WTC11 (cell line): Measurements from ENCODE around the gene GMPR2. TPM values are rescaled to one million over a fixed set of nuclear protein-coding genes. Genes with fewer than 3 reads are reported as not detected.

ENCODE experiments used
- ATAC-seq: fragments of 200-7000 bp; cut with Tn5 transposase; 2 replicates; pipeline ENCODE4 v1.10.0; 2021; ENCODE audit warnings: mild to moderate bottlenecking, moderate library complexity
- CTCF ChIA-PET: fragments of 300-600 bp; sonication (Branson Sonifier 250); formaldehyde crosslinking; loops from one replicate; lab custom pipeline; 2021; ENCODE audit warnings: antibody characterized with exemption; lab: Charles Lee
- POLR2A ChIA-PET: fragments of 350-600 bp; sonication (Branson Sonifier 250); formaldehyde crosslinking; loops from one replicate; lab custom pipeline; 2021; ENCODE audit warnings: antibody characterized with exemption; lab: Charles Lee
- DNase-seq: peaks from one replicate; pipeline ENCODE4 v3.0.0; 2021; ENCODE audit warnings: low spot score
- H3K27ac Mint-ChIP-seq: 2 replicates; pipeline ENCODE4 v1.8.0; 2021; ENCODE audit warnings: mixed read lengths
- H3K27me3 Mint-ChIP-seq: 2 replicates; pipeline ENCODE4 v1.8.0; 2021; ENCODE audit warnings: low read depth, mild to moderate bottlenecking, moderate library complexity, mixed read lengths
- H3K36me3 Mint-ChIP-seq: 2 replicates; pipeline ENCODE4 v1.8.0; 2021; ENCODE audit warnings: mixed read lengths
- H3K4me1 Mint-ChIP-seq: 2 replicates; pipeline ENCODE4 v1.8.0; 2022; ENCODE audit warnings: mixed read lengths
- H3K4me3 Mint-ChIP-seq: 2 replicates; pipeline ENCODE4 v1.8.0; 2021; ENCODE audit warnings: mild to moderate bottlenecking, moderate library complexity, mixed read lengths
- H3K9me3 Mint-ChIP-seq: 2 replicates; pipeline ENCODE4 v1.8.0; 2021; ENCODE audit warnings: mixed read lengths
- AR ChIP-seq: fragments of 250-450 bp; sonication (Bioruptor Pico); IDR thresholded peaks from 2 replicates; pipeline ENCODE4 v1.9.0; 2021; ENCODE audit warnings: mild to moderate bottlenecking
- CBFB ChIP-seq: sonication (generic); formaldehyde crosslinking; IDR thresholded peaks from 2 replicates; pipeline ENCODE4 v1.8.1; 2022; ENCODE audit warnings: mild to moderate bottlenecking, low read depth, missing genetic modification reagents
- CREM ChIP-seq: sonication (generic); formaldehyde crosslinking; IDR thresholded peaks from 2 replicates; pipeline ENCODE4 v1.8.1; 2022; ENCODE audit warnings: mild to moderate bottlenecking, missing genetic modification reagents, moderate library complexity
- EMX1 ChIP-seq: fragments of 250-450 bp; sonication (Bioruptor Pico); IDR thresholded peaks from 2 replicates; pipeline ENCODE4 v1.8.0; 2021; ENCODE audit warnings: mild to moderate bottlenecking
- ETV6 ChIP-seq: sonication (generic); formaldehyde crosslinking; IDR thresholded peaks from 2 replicates; pipeline ENCODE4 v1.8.1; 2022; ENCODE audit warnings: mild to moderate bottlenecking, missing genetic modification reagents
- GABPB1 ChIP-seq: sonication (generic); formaldehyde crosslinking; IDR thresholded peaks from 2 replicates; pipeline ENCODE4 v1.8.1; 2023; ENCODE audit warnings: mild to moderate bottlenecking, missing genetic modification reagents
- IRF2 ChIP-seq: sonication (generic); formaldehyde crosslinking; IDR thresholded peaks from 2 replicates; pipeline ENCODE4 v1.8.0; 2022; ENCODE audit warnings: low read depth, missing genetic modification reagents, borderline replicate concordance
- KAT7 ChIP-seq: sonication (generic); formaldehyde crosslinking; IDR thresholded peaks from 2 replicates; pipeline ENCODE4 v1.8.1; 2023; ENCODE audit warnings: missing genetic modification reagents, mild to moderate bottlenecking, borderline replicate concordance
- MYBL2 ChIP-seq: sonication (generic); formaldehyde crosslinking; IDR thresholded peaks from 2 replicates; pipeline ENCODE4 v1.8.1; 2023; ENCODE audit warnings: mild to moderate bottlenecking, moderate library complexity, missing genetic modification reagents
- NFATC4 ChIP-seq: fragments of 250-450 bp; sonication (Bioruptor Pico); IDR thresholded peaks from 2 replicates; pipeline ENCODE4 v1.9.0; 2021; ENCODE audit warnings: mild to moderate bottlenecking
- NR1H2 ChIP-seq: sonication (generic); formaldehyde crosslinking; IDR thresholded peaks from 2 replicates; pipeline ENCODE4 v1.9.0; 2021; ENCODE audit warnings: mild to moderate bottlenecking, moderate library complexity, missing genetic modification reagents
- OVOL2 ChIP-seq: fragments of 250-450 bp; sonication (Bioruptor Pico); IDR thresholded peaks from 2 replicates; pipeline ENCODE4 v1.9.0; 2021; ENCODE audit warnings: mild to moderate bottlenecking, borderline replicate concordance
- PRRX2 ChIP-seq: fragments of 250-450 bp; sonication (Bioruptor Pico); IDR thresholded peaks from 2 replicates; pipeline ENCODE4 v1.8.0; 2021; ENCODE audit warnings: mild to moderate bottlenecking
- TEAD1 ChIP-seq: sonication (generic); formaldehyde crosslinking; IDR thresholded peaks from 2 replicates; pipeline ENCODE4 v1.8.0; 2022; ENCODE audit warnings: mild to moderate bottlenecking, missing genetic modification reagents
- TP53 ChIP-seq: sonication (generic); formaldehyde crosslinking; IDR thresholded peaks from 2 replicates; pipeline ENCODE4 v1.8.1; 2023; ENCODE audit warnings: mild to moderate bottlenecking, missing genetic modification reagents
- ZNF121 ChIP-seq: sonication (generic); formaldehyde crosslinking; IDR thresholded peaks from 2 replicates; pipeline ENCODE4 v1.8.0; 2023; ENCODE audit warnings: missing genetic modification reagents
- ZNF138 ChIP-seq: sonication (generic); formaldehyde crosslinking; conservative IDR thresholded peaks from 2 replicates; pipeline ENCODE4 v1.8.1; 2022; ENCODE audit warnings: mild to moderate bottlenecking, moderate library complexity, missing genetic modification reagents
- ZNF416 ChIP-seq: fragments of 250-450 bp; sonication (Bioruptor Pico); IDR thresholded peaks from 2 replicates; pipeline ENCODE4 v1.9.0; 2021; ENCODE audit warnings: mild to moderate bottlenecking, inconsistent platforms
- total RNA-seq: library from RNA; stranded (reverse); gene quantifications from 3 replicates; pipeline ENCODE4 v1.2.3, GENCODE V29; 2021
- TF ChIP-seq, protein P1 (sequence below): fragments of 250-450 bp; sonication (Bioruptor Pico); IDR thresholded peaks from 2 replicates; pipeline ENCODE4 v2.1.2; 2022; ENCODE audit warnings: mild to moderate bottlenecking, moderate library complexity
- TF ChIP-seq, protein P2 (sequence below): sonication (generic); formaldehyde crosslinking; IDR thresholded peaks from 2 replicates; pipeline ENCODE4 v1.8.1; 2023; ENCODE audit warnings: mild to moderate bottlenecking, missing genetic modification reagents, borderline replicate concordance

The GMPR2 gene
- total RNA-seq, 1 experiment from 2014 or later: 82.3 TPM

DNA sequence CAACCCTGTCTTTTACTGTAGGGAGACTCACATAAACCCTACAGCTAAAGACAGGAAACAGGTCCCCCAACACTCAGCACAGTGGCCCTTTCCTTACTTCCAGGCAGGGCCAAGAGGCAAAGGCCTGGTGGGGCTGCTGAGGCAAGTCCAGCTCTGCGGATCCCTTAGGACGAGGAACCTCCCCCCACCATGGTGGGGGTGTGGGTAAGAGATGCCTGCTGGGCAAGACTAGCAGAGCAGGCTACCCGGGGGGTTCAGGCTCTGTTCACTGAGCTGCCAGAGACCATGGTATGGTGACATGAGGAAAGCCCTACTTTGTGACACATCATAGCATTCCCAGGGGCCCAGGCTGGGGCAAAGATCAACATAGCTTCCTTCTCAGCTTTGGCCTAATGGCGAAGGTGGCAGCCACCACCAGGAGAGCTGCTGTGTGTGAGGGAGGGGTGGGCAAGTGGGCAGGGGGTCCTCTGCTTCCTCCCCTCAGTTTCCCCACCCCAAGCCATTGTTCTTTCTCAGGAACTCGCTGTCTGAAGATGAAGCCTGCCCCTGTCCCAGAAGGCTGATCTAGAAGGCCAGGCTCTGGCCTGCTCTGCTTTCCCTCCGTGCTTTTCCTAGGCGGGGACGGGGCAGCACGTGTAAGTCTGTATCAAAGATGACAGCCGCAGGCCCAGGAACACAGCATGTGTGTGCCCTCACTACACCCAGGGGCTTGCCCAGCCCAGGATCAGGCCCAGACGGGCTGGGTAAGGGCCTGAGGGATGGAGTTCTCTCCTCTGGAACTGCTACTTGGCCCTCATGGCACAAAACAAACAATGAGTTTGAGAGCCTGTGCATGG, 19.8 kb downstream of the GMPR2 start:
- no peak overlapping the region for H3K27ac Mint-ChIP-seq
- peaks cover 7% of the 10 kb centered on the region for H3K27me3 Mint-ChIP-seq
- H3K4me1 Mint-ChIP-seq: no peaks in the 10 kb centered on the region
- POLR2A ChIA-PET: interaction anchor here (1.0 to 1.1 kb wide), 2 partner anchors 10 to 18 kb away, joined by 3 to 4 read pairs; partner anchors contain the start of gene TINF2
- ATAC-seq (no peak), DNase-seq (no peak)
- H3K9me3 Mint-ChIP-seq: no peaks in the 10 kb centered on the region
- no peak overlapping the region for H3K4me3 Mint-ChIP-seq
- CTCF ChIA-PET: interaction anchor here (1.2 to 3.8 kb wide), 6 partner anchors 10 to 184 kb away, joined by 3 to 26 read pairs (median 6); partner anchors contain the start of genes CIDEB and TINF2
- TF ChIP-seq PRRX2 (no peak), GABPB1 (no peak), KAT7 (CRISPR knock-in tag) (no peak), CREM (CRISPR knock-in tag) (no peak), ZNF416 (CRISPR knock-in tag) (no peak), EMX1 (CRISPR knock-in tag) (no peak), NFATC4 (CRISPR knock-in tag) (no peak), ETV6 (CRISPR knock-in tag) (no peak)
- TF ChIP-seq, all 79 proteins: peak for 0
- H3K36me3 Mint-ChIP-seq: no peaks in the 10 kb centered on the region

DNA sequence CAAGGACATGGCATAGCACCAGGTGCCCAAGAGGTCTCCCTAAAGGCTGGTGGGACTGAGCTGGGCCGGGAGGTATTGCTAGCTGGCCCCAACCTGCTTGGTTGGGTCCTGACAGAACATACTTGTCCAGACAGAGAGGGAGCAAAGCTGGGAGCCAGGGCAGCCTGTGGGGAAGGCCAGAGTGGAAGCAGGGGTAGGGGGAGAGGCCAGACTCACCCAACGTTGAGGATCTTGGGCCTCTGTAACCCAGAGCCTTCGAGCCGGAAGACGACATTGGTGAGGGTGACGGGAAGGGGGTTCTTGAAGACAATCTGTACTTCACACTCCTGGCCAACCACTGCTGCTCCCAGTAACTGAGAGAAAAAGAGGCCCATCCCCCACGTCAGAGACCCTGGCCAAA, 21.2 kb downstream of the GMPR2 start:
- no peak overlapping the region for H3K27ac Mint-ChIP-seq
- no peak for DNase-seq
- POLR2A ChIA-PET: interaction anchor here (0.7 kb wide), 1 partner anchor 12 kb away, joined by 3 read pairs; the partner anchor contains the start of gene TINF2
- H3K4me3 Mint-ChIP-seq: no peak overlapping the region
- no peak for ATAC-seq
- H3K9me3 Mint-ChIP-seq: no peaks in the 10 kb centered on the region
- TF ChIP-seq, protein P1, sequence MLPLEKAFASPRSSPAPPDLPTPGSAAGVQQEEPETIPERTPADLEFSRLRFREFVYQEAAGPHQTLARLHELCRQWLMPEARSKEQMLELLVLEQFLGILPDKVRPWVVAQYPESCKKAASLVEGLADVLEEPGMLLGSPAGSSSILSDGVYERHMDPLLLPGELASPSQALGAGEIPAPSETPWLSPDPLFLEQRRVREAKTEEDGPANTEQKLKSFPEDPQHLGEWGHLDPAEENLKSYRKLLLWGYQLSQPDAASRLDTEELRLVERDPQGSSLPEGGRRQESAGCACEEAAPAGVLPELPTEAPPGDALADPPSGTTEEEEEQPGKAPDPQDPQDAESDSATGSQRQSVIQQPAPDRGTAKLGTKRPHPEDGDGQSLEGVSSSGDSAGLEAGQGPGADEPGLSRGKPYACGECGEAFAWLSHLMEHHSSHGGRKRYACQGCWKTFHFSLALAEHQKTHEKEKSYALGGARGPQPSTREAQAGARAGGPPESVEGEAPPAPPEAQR (CRISPR knock-in tag): no peak
- TF ChIP-seq PRRX2 (no peak), TP53 (CRISPR knock-in tag) (no peak), MYBL2 (CRISPR knock-in tag) (no peak), TEAD1 (CRISPR knock-in tag) (no peak), KAT7 (CRISPR knock-in tag) (no peak), OVOL2 (CRISPR knock-in tag) (no peak)
- TF ChIP-seq, protein P2, sequence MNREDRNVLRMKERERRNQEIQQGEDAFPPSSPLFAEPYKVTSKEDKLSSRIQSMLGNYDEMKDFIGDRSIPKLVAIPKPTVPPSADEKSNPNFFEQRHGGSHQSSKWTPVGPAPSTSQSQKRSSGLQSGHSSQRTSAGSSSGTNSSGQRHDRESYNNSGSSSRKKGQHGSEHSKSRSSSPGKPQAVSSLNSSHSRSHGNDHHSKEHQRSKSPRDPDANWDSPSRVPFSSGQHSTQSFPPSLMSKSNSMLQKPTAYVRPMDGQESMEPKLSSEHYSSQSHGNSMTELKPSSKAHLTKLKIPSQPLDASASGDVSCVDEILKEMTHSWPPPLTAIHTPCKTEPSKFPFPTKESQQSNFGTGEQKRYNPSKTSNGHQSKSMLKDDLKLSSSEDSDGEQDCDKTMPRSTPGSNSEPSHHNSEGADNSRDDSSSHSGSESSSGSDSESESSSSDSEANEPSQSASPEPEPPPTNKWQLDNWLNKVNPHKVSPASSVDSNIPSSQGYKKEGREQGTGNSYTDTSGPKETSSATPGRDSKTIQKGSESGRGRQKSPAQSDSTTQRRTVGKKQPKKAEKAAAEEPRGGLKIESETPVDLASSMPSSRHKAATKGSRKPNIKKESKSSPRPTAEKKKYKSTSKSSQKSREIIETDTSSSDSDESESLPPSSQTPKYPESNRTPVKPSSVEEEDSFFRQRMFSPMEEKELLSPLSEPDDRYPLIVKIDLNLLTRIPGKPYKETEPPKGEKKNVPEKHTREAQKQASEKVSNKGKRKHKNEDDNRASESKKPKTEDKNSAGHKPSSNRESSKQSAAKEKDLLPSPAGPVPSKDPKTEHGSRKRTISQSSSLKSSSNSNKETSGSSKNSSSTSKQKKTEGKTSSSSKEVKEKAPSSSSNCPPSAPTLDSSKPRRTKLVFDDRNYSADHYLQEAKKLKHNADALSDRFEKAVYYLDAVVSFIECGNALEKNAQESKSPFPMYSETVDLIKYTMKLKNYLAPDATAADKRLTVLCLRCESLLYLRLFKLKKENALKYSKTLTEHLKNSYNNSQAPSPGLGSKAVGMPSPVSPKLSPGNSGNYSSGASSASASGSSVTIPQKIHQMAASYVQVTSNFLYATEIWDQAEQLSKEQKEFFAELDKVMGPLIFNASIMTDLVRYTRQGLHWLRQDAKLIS (CRISPR knock-in tag): no peak
- TF ChIP-seq, all 79 proteins: peak for 0
- CTCF ChIA-PET: interaction anchor here (0.7 kb wide), 1 partner anchor 54 kb away, joined by 4 read pairs; the partner anchor contains the start of gene CIDEB
- H3K27me3 Mint-ChIP-seq: no peaks in the 10 kb centered on the region; the same call in none of the 2 replicates
- H3K4me1 Mint-ChIP-seq: no peaks in the 10 kb centered on the region
- no peaks in the 10 kb centered on the region for H3K36me3 Mint-ChIP-seq

- no peaks in the 10 kb centered on the region for H3K9me3 Mint-ChIP-seq
- no peaks in the 10 kb centered on the region for H3K4me1 Mint-ChIP-seq
- ChIA-PET CTCF (interaction anchor here (0.7 kb wide), 1 partner anchor 12 kb away, joined by 3 read pairs; no protein-coding TSS in a partner anchor), POLR2A (no interaction called here)
- no peaks in the 10 kb centered on the region for H3K36me3 Mint-ChIP-seq
- H3K4me3 Mint-ChIP-seq: no peak overlapping the region
- H3K27me3 Mint-ChIP-seq: no peaks in the 10 kb centered on the region; the same call in 1 of the 2 replicates
- ATAC-seq: no peak
- DNase-seq: no peak
- no peak for TF ChIP-seq IRF2
- no peak for TF ChIP-seq AR
- no peak for TF ChIP-seq MYBL2 (CRISPR knock-in tag)
- TF ChIP-seq NR1H2 (CRISPR knock-in tag): no peak
- TF ChIP-seq ZNF121 (CRISPR knock-in tag): no peak
- no peak for TF ChIP-seq ZNF138 (CRISPR knock-in tag)
- TF ChIP-seq CBFB (CRISPR knock-in tag): no peak
- no peak overlapping the region for H3K27ac Mint-ChIP-seq
These were observed 22.1 kb downstream of the GMPR2 start for GRCh38 chr14:24254630-24255392.
